ENCODE results near the gene FAM83B.

Gene FAM83B

DNA sequence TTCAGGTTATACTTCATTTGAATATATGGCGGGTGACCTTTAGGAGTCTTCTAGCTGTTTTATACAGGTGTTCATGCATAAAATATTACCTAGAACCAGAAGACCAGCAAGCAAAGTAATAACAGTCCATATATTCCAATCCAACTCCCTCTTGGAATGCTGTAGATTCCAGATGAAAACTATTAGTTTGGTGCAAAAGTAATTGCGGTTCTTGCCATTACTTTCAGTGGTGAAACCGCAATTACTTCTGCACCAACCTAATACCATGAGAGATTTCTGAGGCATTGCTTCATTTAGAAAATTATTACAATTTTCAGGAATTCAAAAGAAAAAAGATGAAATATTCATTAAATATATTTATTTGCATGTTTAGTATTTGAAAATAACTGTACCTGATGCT is 62.6 kb downstream of the FAM83B start:
- TF ChIP-seq, protein P1, sequence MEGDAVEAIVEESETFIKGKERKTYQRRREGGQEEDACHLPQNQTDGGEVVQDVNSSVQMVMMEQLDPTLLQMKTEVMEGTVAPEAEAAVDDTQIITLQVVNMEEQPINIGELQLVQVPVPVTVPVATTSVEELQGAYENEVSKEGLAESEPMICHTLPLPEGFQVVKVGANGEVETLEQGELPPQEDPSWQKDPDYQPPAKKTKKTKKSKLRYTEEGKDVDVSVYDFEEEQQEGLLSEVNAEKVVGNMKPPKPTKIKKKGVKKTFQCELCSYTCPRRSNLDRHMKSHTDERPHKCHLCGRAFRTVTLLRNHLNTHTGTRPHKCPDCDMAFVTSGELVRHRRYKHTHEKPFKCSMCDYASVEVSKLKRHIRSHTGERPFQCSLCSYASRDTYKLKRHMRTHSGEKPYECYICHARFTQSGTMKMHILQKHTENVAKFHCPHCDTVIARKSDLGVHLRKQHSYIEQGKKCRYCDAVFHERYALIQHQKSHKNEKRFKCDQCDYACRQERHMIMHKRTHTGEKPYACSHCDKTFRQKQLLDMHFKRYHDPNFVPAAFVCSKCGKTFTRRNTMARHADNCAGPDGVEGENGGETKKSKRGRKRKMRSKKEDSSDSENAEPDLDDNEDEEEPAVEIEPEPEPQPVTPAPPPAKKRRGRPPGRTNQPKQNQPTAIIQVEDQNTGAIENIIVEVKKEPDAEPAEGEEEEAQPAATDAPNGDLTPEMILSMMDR (IDR thresholded peaks at IDR 0.05; ENCODE audit: insufficient read depth, low read depth, low read length, missing control alignments) = no peak
- no peak overlapping the region for H3K4me3 ChIP-seq (ENCODE audit: low read depth, low read length)
- DNase-seq (ENCODE audit: low read depth) = no peak

GRCh38 chr6:54910431-54910884 is 63.9 kb downstream of the FAM83B start:
- TF ChIP-seq, protein P1 (IDR thresholded peaks at IDR 0.05; ENCODE audit: insufficient read depth, low read depth, low read length, missing control alignments) = no peak
- no peak overlapping the region for H3K4me3 ChIP-seq (ENCODE audit: low read depth, low read length)
- DNase-seq (ENCODE audit: low read depth) = no peak

- H3K4me3 ChIP-seq (ENCODE audit: low read depth, low read length) = no peak overlapping the region
- TF ChIP-seq, protein P1 (IDR thresholded peaks at IDR 0.05; ENCODE audit: insufficient read depth, low read depth, low read length, missing control alignments) = no peak
- DNase-seq (ENCODE audit: low read depth) = no peak
Observed at GRCh38 chr6:54910921-54911320, 64.3 kb downstream of the FAM83B start.

- TF ChIP-seq, protein P1 (IDR thresholded peaks at IDR 0.05; ENCODE audit: insufficient read depth, low read depth, low read length, missing control alignments) = no peak
- DNase-seq (ENCODE audit: low read depth) = no peak
- no peak overlapping the region for H3K4me3 ChIP-seq (ENCODE audit: low read depth, low read length)
Observed at GRCh38 chr6:54913211-54913610, 66.6 kb downstream of the FAM83B start.

- TF ChIP-seq, protein P1 (IDR thresholded peaks at IDR 0.05; ENCODE audit: insufficient read depth, low read depth, low read length, missing control alignments) = no peak
- DNase-seq (ENCODE audit: low read depth) = no peak
Observed at GRCh38 chr6:54916858-54917257, 70.3 kb downstream of the FAM83B start.

GRCh38 chr6:54920628-54921027 is 74.1 kb downstream of the FAM83B start:
- no peak for DNase-seq (ENCODE audit: low read depth)
- TF ChIP-seq, protein P1 (IDR thresholded peaks at IDR 0.05; ENCODE audit: insufficient read depth, low read depth, low read length, missing control alignments) = no peak
- H3K4me3 ChIP-seq (ENCODE audit: low read depth, low read length) = no peak overlapping the region

More at GRCh38 chr6:54916858-54917257, 70.3 kb downstream of the FAM83B start:
- H3K4me3 ChIP-seq (ENCODE audit: low read depth, low read length) = no peak overlapping the region

- no peak for DNase-seq (ENCODE audit: low read depth)
- TF ChIP-seq, protein P1 (IDR thresholded peaks at IDR 0.05; ENCODE audit: insufficient read depth, low read depth, low read length, missing control alignments) = no peak
- H3K4me3 ChIP-seq (ENCODE audit: low read depth, low read length) = no peak overlapping the region
Observed at GRCh38 chr6:54921891-54922290, 75.3 kb downstream of the FAM83B start.
